Stimulated activated CD4-positive, alpha-beta T cell treated with anti-CD3 and anti-CD28 coated beads, Interleukin-15, amount 100 ng/mL, for 1 hour (primary cell): ENCODE results near the gene AJM1.

Experiments
- DNase-seq, 2 donors: peaks; one replicate each; pipeline ENCODE4 v3.0.0-alpha.2; 2020; ENCODE audit warnings: low read depth in 1 of 2, low spot score in 1 of 2

The AJM1 gene

DNA sequence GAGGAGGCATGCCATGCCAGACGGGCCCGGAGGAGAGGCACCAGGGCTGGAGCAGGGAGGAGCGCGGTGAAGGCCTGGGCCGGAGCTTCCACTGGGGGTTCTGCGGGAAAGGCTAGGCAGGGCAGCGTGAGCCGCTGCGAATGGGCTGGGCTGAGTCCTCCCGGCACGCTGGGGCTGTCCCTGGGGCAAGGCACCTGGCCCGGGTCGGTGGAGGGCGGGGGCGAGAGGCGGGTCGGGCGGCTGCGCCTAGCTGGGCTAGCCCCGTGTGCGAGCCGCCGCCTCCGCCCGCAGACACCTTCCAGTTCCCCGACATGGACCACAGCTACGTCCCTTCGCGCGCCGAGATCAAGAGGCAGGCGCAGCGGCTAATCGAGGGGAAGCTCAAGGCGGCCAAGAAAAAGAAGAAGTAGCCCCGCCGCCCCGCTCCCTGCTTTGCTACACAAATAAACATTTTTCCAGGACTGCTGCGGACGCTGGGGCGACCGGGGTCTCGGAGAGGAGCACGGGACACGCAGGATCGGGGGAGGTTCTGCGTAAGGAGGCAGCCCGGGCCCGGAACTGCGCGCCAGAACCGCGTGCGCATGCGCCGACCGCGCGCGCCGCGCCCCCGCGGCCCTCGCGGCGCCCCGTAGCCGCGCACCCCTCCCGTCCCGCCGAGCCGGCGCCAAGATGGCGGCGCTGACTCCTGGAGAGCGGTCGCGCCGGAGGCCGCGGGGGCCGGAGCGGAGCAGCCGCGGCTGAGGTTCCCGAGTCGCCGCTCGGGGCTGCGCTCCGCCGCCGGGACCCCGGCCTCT, 34.8 kb upstream of the AJM1 start, which contains the start of gene RABL6:
TSS of gene RABL6 (plus strand) at position 668 of the 794 bp plus-strand sequence. CDS start 249 bp downstream, outside the sequence.
- DNase-seq = peak; percentile 73 to 75

- peak in 1 of 2 donors; percentile 35 for DNase-seq
These were observed 34.0 kb upstream of the AJM1 start for GRCh38 chr9:136808075-136808805.

DNA sequence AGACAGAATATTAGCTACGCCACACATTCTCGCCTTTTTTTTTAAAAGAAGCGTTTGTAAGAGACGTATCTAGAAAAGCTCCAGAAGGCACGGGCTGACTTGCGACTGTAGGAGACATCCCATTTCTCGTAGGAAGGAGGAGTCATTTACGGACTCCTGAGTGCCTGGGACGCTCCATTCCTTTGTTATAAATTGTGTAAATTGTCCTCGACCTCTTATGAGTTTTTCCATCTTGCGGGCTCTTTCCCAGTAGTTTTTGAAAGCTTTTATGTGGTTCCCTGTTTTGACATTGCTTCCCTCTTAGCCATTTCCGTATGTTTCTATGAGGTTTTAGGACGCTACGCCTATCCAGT, 33.5 kb upstream of the AJM1 start:
- DNase-seq = no peak

- no peak for DNase-seq
These were observed 27.4 kb upstream of the AJM1 start for GRCh38 chr9:136814725-136815421.

GRCh38 chr9:136815422-136815782, 26.9 kb upstream of the AJM1 start:
- no peak for DNase-seq

GRCh38 chr9:136820971-136821825, 21.1 kb upstream of the AJM1 start:
- no peak for DNase-seq

DNA sequence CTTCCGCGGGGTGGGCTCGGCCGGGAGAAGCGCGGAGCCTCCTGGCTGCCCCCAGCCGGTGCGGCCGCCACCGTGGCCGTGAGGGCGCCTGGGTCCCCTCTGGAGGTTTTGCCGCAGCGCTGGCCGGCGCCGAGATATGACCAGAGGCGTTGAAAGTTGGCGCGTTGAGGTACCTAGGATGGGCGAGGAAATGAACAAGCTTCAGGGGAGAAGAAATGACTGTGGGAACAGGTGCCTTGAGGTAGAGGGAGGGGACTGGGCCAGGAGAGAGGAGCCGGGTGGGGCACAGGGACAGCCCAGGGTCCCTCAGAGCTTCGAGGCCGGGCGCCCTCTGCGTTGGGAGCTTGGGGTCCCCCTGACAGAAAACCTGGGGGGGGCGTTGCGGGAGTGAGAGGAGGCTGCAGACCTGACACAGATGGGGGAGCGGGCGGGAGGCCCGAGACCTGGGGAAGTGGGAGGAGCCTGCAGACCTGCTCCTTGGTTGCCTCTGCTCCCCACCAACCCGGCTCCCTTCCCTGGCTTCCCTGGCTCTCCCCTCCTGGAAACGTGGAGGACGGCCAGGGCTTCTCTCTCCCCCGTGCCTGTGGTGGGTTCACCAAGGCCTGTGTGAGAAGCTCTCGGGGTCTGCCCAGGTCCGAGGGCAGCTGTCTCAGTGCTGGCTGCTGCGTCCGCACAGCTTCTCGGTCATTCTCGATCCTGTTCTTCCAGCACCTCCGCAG, 20.3 kb upstream of the AJM1 start:
- no peak for DNase-seq

DNA sequence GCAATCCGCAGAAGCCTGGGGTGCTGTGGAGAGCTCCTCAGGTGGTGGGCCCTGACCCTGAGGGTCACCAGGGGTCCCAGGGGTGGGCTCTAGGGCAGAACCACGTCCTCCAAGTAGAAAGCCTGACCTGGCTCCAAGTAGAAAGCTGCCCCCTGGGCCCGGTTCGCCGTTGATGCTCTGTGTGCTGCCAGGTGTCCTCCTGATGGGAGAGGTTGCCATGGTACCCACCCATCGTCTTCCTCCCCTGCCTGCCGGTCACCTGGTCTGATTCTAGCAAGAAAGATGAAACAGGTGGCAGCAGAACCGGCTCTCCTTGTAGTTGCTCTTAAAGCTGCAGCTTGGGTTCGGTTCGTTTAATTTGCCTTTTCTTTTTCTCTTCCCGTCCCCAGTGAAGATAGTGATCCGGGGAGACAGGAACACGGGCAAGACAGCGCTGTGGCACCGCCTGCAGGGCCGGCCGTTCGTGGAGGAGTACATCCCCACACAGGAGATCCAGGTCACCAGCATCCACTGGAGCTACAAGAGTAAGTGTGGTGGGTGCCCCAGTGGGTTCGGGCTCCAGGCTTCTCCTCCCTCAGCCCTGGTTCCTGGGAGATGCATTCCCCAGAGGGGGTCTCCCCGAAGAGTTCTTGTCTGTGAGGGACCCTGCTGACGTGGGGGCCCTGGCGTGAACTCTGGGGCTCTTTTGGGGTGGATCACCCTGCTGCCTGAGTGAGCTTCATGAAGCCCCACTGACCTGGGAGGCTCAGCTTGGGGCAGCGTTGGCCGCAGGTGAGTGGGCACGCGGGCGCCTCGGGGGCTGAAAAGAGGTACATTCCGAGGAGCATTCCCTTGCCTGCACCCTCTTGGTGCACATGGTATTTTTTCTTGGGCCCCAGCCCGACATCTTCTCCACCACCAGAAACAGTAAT, 18.9 kb upstream of the AJM1 start:
- DNase-seq = no peak

GRCh38 chr9:136824496-136825225, 17.6 kb upstream of the AJM1 start:
- DNase-seq = no peak

- DNase-seq = no peak
These were observed 16.7 kb upstream of the AJM1 start for GRCh38 chr9:136825295-136826187.

DNA sequence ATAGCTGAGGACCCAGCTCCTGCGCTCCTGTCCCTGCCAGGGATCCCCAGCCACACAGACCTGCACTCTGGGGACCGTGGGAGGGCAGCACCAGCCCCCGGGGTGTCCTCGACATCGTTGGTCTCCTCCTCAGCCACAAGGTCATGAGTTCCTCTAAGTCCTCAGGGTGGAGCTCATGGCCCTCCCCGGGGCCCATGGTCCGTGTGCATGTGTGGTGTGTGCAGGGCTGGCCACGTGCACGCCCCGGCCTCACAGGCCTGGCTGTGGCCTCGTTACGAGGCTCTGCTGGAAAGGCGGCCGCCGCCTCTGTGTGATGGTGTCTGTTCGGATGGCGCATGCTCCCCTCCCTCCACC, 16.1 kb upstream of the AJM1 start:
- DNase-seq = no peak

DNA sequence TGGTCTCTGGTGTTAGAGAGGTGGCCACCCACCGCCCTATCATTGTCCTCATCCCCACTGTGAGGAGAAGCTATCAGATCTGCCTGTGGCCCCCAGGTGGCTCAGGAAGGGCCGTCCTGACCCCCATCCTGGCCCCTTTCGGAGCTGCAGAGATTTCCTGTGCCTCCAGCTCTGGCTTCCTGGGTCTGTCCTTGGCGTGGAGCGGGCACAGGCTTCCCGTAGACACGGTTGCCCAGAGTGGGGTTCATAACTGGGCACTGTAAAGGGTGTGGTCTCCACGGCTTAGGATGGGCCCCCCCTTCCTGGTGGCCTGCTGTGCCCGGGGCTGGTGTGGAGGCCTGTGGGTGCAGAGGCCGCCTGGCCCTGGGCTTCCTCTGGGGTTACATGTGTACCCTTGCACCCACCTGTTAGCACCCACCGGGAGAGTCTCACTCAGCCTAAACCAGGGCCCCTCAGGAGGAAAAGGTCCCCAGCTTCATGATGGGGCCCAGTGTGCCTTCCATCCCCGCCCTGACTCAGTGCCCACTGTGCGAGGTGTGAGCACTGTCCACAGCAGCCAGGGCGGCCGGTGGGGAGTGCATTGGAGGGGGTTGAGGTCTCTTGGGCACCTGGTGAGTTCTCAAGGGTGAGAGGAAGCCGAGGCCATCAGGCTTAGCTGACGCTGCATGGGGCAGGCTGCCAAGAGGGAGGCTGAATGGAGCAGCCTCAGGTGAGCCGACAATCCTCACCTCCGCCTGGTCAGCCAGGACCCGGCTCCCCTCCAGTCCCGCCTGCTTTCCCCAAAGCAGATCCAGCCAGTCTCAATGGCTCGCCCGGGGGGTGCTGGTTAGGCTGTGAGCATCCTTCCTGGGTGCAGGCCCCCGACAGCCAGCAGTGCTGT, 15.3 kb upstream of the AJM1 start:
- DNase-seq = no peak

GRCh38 chr9:136827794-136828473, 14.3 kb upstream of the AJM1 start:
- no peak for DNase-seq

DNA sequence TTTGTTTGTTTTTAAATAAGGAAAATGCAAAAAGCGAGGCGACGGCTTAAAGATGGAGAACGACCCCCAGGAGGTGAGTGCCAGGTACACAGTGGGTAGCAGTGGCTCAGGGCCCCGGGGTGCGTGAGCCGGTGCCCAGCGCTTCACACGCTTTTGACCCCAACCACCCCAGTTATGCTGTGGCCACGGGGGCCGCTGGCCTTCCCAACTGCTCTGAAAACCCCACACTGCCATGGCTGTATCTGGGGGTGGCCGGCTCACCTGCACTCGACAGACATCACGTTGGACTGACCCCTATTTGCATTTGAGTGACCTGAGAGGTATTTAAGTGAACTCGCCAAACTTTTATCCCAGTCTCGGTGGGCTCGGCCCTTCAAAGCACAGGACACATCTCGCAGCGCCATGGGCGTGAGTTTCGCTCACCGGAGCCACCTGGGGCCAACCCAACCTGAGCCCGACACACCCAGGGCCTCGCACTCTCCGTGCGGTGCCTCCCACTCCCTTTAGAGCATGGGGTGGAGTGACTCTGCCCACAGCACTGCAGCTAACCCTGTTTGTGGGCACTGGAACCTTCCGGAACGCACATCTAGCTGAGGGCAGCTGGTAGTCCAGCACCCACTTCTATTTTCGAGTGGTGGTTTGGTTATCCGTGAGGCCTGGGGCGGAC, 13.7 kb upstream of the AJM1 start:
- DNase-seq = no peak

DNA sequence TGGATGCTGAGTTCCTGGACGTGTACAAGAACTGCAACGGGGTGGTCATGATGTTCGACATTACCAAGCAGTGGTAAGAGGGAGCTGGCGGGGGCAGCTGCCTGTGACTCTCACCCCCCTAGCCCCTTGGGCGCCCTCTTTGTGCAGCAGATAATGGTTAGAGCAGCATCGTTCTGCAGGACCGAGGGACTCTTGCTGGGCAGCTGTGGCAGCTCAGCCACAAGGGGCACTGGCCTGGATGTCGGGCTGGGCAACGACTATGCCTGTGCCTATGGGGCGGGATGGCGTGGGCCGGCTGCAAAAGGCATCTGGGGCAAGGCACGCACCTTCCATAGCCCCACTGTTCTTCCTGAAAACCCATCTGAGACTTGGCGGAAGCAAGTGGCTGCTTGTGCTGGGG, 12.9 kb upstream of the AJM1 start:
- no peak for DNase-seq
